ENCODE data around the gene TMEM109. TPM values are rescaled to one million over a fixed set of nuclear protein-coding genes. Genes with fewer than 3 reads are reported as not detected.
A peak's percentile ranks its signal among the peaks of the same experiment; 100 is the strongest.

Gene TMEM109
- total and polyA plus RNA-seq, 2 of the 13 experiments (the other 11 are each of a cell fraction or from before 2014, with no cell fraction given): 7.7 to 18.0 TPM

DNA sequence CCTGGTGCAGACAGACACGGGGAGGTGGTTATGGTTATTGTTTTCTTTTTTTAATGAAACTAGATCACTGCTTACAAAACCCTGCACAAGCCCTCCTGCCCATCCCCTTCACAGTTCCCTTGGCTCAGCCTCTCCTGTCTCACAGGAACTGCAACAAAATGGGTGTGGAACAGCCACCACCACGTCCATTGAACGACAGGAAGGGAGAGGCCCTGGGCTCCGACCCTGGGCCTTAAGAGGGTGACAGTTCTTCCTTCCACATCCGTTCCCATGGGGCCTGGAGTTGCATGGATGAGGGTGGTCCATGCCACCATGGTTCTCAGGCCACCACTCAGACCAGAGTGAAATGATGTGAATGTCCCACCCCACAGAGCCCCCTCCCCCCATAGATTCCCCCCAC lies 23.3 kb upstream of the TMEM109 start:
- Histone ChIP-seq H2AFZ (ENCODE audit: low read length) (no peak overlapping the region), H4K20me1 (ENCODE audit: insufficient read depth, low read length) (no peaks in the 10 kb centered on the region), H3K79me2 (ENCODE audit: insufficient read depth, low read length) (no peaks in the 10 kb centered on the region), H3K36me3 (replicated peaks in 1 of 2; ENCODE audit: control insufficient read depth in 1 of 2, insufficient read depth in 2 of 2, low read length in 2 of 2) (peaks cover 8 to 32% of the 10 kb centered on the region in 2 experiments; a peak in 4 of 5 replicates), H3K4me1 (ENCODE audit: insufficient read depth, low read length) (no peaks in the 10 kb centered on the region), H3K9ac (ENCODE audit: insufficient read depth, low read depth, low read length) (no peak overlapping the region), H3K27ac (ENCODE audit: extremely low read length, insufficient read depth, low read length) (no peak overlapping the region), H3K27me3 (ENCODE audit: control insufficient read depth in 1 of 2, insufficient read depth in 2 of 2, low read length in 2 of 2) (no peaks in the 10 kb centered on the region), H3K4me2 (ENCODE audit: low read depth, low read length) (no peak overlapping the region), H3K4me3 (replicated peaks in 1 of 3; ENCODE audit: insufficient read depth in 1 of 3, low read depth in 2 of 3, low read length in 3 of 3) (no peak overlapping the region), H3K9me3 (ENCODE audit: low read length) (no peaks in the 10 kb centered on the region)
- ATAC-seq (no peak), FAIRE-seq (no peak), DNase-seq (ENCODE audit: low spot score) (no peak)
- no TSS peak for BruUV-seq (replicated peaks)
- WGBS (ENCODE audit: low lambda C conversion rate): 96% methylated on average over 5 of the region's 5 CpGs
- CTCF ChIA-PET (ENCODE audit: low intra/inter-chr PET ratio, low total read pairs): no interaction called here
- intact Hi-C loops (cut with micrococcal nuclease; ENCODE audit: unreplicated experiment) (no loop called here), in situ Hi-C loops (cut with HindIII; ENCODE audit: extremely low pct_ligation_motif_present, low pct_unique_long_range_greater_than_20kb) (loop anchor here (5.0 kb wide), 1 partner anchor 58 kb away; no protein-coding TSS in a partner anchor)
- POLR2A ChIA-PET: interaction anchor here (1.6 kb wide), 1 partner anchor 23 kb away, joined by 5 read pairs; the partner anchor contains the start of gene TMEM109
- TF ChIP-seq ZKSCAN8 (CRISPR knock-in tag; IDR thresholded peaks at IDR 0.05; ENCODE audit: borderline replicate concordance): no peak
- TF ChIP-seq HNRNPK (IDR thresholded peaks at IDR 0.05; ENCODE audit: low read depth, low read length, poor library complexity, severe bottlenecking): peak; percentile 29

DNA sequence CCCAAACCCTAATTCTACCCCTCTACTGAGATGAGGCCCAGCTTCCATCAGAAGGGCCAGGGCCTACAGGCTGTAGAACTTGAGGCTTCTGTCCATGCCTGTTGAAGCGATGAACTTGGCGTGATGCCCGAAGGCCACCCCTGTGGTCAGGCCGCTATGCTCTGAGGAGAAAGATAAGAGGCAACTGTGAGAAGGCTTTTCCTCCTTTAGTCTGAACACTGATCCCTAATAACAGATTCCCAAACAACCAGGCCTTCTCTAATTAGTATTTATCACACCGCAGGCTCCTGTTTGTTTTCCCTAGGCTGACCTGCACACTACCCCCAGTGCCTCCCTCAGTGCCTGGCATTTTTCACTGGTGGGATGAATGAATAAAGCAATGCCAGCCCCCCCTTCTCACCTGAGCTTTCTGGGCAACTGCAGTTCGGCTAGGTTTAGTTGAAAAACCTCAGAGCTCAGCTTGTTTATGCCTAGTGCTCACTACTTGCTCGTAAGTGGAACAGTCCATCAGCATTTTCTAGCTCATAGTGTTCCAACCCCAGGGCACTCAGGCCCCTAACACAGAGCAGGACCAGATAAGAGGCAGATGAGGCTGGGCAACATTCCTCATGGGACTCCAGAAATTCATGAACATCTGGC lies 22.7 kb upstream of the TMEM109 start:
- Histone ChIP-seq H3K4me3 (replicated peaks in 1 of 3; ENCODE audit: insufficient read depth in 1 of 3, low read depth in 2 of 3, low read length in 3 of 3) (no peak overlapping the region), H3K79me2 (ENCODE audit: insufficient read depth, low read length) (no peaks in the 10 kb centered on the region), H2AFZ (ENCODE audit: low read length) (no peak overlapping the region), H4K20me1 (ENCODE audit: insufficient read depth, low read length) (no peaks in the 10 kb centered on the region), H3K9ac (ENCODE audit: insufficient read depth, low read depth, low read length) (no peak overlapping the region), H3K4me1 (ENCODE audit: insufficient read depth, low read length) (no peaks in the 10 kb centered on the region), H3K27me3 (ENCODE audit: control insufficient read depth in 1 of 2, insufficient read depth in 2 of 2, low read length in 2 of 2) (no peaks in the 10 kb centered on the region), H3K36me3 (replicated peaks in 1 of 2; ENCODE audit: control insufficient read depth in 1 of 2, insufficient read depth in 2 of 2, low read length in 2 of 2) (peaks cover 10 to 37% of the 10 kb centered on the region in 2 experiments; a peak in 4 of 5 replicates), H3K9me3 (ENCODE audit: low read length) (no peaks in the 10 kb centered on the region), H3K27ac (ENCODE audit: extremely low read length, insufficient read depth, low read length) (no peak overlapping the region), H3K4me2 (ENCODE audit: low read depth, low read length) (no peak overlapping the region)
- no peak for FAIRE-seq
- no peak for ATAC-seq
- intact Hi-C loops (cut with micrococcal nuclease; ENCODE audit: unreplicated experiment): no loop called here
- in situ Hi-C loops (cut with HindIII; ENCODE audit: extremely low pct_ligation_motif_present, low pct_unique_long_range_greater_than_20kb): loop anchor here (5.0 kb wide), 1 partner anchor 59 kb away; no protein-coding TSS in a partner anchor
- no peak for TF ChIP-seq ZC3H4 (CRISPR knock-in tag; IDR thresholded peaks at IDR 0.05; ENCODE audit: borderline replicate concordance)
- TF ChIP-seq, protein P1, sequence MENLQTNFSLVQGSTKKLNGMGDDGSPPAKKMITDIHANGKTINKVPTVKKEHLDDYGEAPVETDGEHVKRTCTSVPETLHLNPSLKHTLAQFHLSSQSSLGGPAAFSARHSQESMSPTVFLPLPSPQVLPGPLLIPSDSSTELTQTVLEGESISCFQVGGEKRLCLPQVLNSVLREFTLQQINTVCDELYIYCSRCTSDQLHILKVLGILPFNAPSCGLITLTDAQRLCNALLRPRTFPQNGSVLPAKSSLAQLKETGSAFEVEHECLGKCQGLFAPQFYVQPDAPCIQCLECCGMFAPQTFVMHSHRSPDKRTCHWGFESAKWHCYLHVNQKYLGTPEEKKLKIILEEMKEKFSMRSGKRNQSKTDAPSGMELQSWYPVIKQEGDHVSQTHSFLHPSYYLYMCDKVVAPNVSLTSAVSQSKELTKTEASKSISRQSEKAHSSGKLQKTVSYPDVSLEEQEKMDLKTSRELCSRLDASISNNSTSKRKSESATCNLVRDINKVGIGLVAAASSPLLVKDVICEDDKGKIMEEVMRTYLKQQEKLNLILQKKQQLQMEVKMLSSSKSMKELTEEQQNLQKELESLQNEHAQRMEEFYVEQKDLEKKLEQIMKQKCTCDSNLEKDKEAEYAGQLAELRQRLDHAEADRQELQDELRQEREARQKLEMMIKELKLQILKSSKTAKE (CRISPR knock-in tag; IDR thresholded peaks at IDR 0.05; ENCODE audit: borderline replicate concordance): no peak
- no peak for TF ChIP-seq TP53 (CRISPR knock-in tag; conservative IDR thresholded peaks at IDR 0.05)
- 98% methylated on average over 6 of the region's 7 CpGs for WGBS (ENCODE audit: low lambda C conversion rate)
- POLR2A ChIA-PET: no interaction called here
- CTCF ChIA-PET (ENCODE audit: low intra/inter-chr PET ratio, low total read pairs): no interaction called here
- DNase-seq (ENCODE audit: low spot score): no peak
- BruUV-seq (replicated peaks): no TSS peak
